Smooth muscle cell (in vitro differentiated cells): ENCODE measurements around the gene ANO1. TPM values are rescaled to one million over a fixed set of nuclear protein-coding genes. Genes with fewer than 3 reads are reported as not detected.
A peak's percentile ranks its signal among the peaks of the same experiment; 100 is the strongest.

ENCODE experiments used
- DNase-seq: peaks from one replicate; lab custom pipeline; 2025; ENCODE audit not compliant: unreplicated experiment; lab: John Stamatoyannopoulos, UW
- H2AFZ ChIP-seq: fragments of 200-600 bp; sonication (generic); 2 replicates; pipeline ENCODE4 v1.6.0; 2016; ENCODE audit warnings: antibody characterized with exemption, low read depth, mild to moderate bottlenecking
- H3F3A ChIP-seq: fragments of 200-600 bp; sonication (generic); 2 replicates; pipeline ENCODE4 v1.6.0; 2017; ENCODE audit warnings: antibody characterized with exemption, low read depth
- H3K27ac ChIP-seq: fragments of 200-600 bp; sonication (generic); 2 replicates; pipeline ENCODE4 v1.5.1; 2016; ENCODE audit warnings: low read depth, mild to moderate bottlenecking
- H3K27me3 ChIP-seq: fragments of 200-600 bp; sonication (generic); 2 replicates; pipeline ENCODE4 v1.6.1; 2016; ENCODE audit warnings: low read depth, mild to moderate bottlenecking
- H3K36me3 ChIP-seq: fragments of 200-600 bp; sonication (generic); 2 replicates; pipeline ENCODE4 v1.5.1; 2016; ENCODE audit warnings: low read depth
- H3K4me1 ChIP-seq: fragments of 200-600 bp; sonication (generic); 2 replicates; pipeline ENCODE4 v1.5.1; 2016; ENCODE audit warnings: low read depth
- H3K4me2 ChIP-seq: fragments of 200-600 bp; sonication (generic); 2 replicates; pipeline ENCODE4 v1.6.0; 2016; ENCODE audit warnings: mild to moderate bottlenecking
- H3K4me3 ChIP-seq: fragments of 200-600 bp; sonication (generic); 2 replicates; pipeline ENCODE4 v1.5.1; 2016; ENCODE audit warnings: mild to moderate bottlenecking
- H3K79me2 ChIP-seq: fragments of 200-600 bp; sonication (generic); 2 replicates; pipeline ENCODE4 v1.6.0; 2016; ENCODE audit warnings: low read depth, mild to moderate bottlenecking
- H3K9ac ChIP-seq: fragments of 200-600 bp; sonication (generic); 2 replicates; pipeline ENCODE4 v1.6.0; 2016; ENCODE audit warnings: low read depth
- H3K9me3 ChIP-seq: fragments of 200-600 bp; sonication (generic); replicated peaks from 2 replicates; pipeline ENCODE4 v1.5.1; 2016; ENCODE audit warnings: low read depth
- H4K20me1 ChIP-seq: fragments of 200-600 bp; sonication (generic); 2 replicates; pipeline ENCODE4 v1.6.0; 2016; ENCODE audit warnings: low read depth
- CTCF ChIP-seq: fragments of 200-600 bp; sonication (generic); IDR thresholded peaks from 2 replicates; pipeline ENCODE4 v1.5.1; 2017; ENCODE audit warnings: borderline replicate concordance, mild to moderate bottlenecking, antibody characterized with exemption; ENCODE audit not compliant: insufficient read depth, poor library complexity, severe bottlenecking
- WGBS: methylation state at CpG from one replicate; pipeline ENCODE4 v1.1.7; 2016; ENCODE audit warnings: low lambda C conversion rate; 5-methylcytosine and 5-hydroxymethylcytosine counted together
- polyA plus RNA-seq: library from polyadenylated mRNA; unstranded; fragments of >200 nt; fragmentation: Nextera tagmentation; extraction: Ambion mirVana; gene quantifications from 2 replicates; pipeline ENCODE4 v1.2.1, GENCODE V29; 2016
- total RNA-seq: library from RNA; depleted of rRNA; stranded (reverse); fragments of >200 nt; gene quantifications from 2 replicates; pipeline ENCODE4 v1.2.3, GENCODE V29; 2014

ANO1 gene
- total and polyA plus RNA-seq, 2 experiments from 2014 or later: 93.4 to 133 TPM

GRCh38 chr11:70077411-70078094, 564 bp upstream of the ANO1 start:
- TF ChIP-seq CTCF: no peak
- H3K4me1 ChIP-seq: peaks cover 18% of the 10 kb centered on the region
- H3F3A ChIP-seq: peaks cover 2% of the 10 kb centered on the region
- peaks cover 26% of the 10 kb centered on the region for H3K79me2 ChIP-seq
- H3K4me2 ChIP-seq: peak overlapping the region; percentile 83
- H3K9ac ChIP-seq: peak overlapping the region; percentile 57
- no peaks in the 10 kb centered on the region for H3K36me3 ChIP-seq
- peak overlapping the region; percentile 61 for H3K27ac ChIP-seq
- H2AFZ ChIP-seq: no peak overlapping the region
- H3K9me3 ChIP-seq: no peaks in the 10 kb centered on the region
- peak overlapping the region; percentile 50 for H3K4me3 ChIP-seq
- no peak for DNase-seq
- peaks cover 11% of the 10 kb centered on the region for H3K27me3 ChIP-seq
- WGBS: 33% methylated on average over 25 of the region's 26 CpGs
- no peaks in the 10 kb centered on the region for H4K20me1 ChIP-seq

DNA sequence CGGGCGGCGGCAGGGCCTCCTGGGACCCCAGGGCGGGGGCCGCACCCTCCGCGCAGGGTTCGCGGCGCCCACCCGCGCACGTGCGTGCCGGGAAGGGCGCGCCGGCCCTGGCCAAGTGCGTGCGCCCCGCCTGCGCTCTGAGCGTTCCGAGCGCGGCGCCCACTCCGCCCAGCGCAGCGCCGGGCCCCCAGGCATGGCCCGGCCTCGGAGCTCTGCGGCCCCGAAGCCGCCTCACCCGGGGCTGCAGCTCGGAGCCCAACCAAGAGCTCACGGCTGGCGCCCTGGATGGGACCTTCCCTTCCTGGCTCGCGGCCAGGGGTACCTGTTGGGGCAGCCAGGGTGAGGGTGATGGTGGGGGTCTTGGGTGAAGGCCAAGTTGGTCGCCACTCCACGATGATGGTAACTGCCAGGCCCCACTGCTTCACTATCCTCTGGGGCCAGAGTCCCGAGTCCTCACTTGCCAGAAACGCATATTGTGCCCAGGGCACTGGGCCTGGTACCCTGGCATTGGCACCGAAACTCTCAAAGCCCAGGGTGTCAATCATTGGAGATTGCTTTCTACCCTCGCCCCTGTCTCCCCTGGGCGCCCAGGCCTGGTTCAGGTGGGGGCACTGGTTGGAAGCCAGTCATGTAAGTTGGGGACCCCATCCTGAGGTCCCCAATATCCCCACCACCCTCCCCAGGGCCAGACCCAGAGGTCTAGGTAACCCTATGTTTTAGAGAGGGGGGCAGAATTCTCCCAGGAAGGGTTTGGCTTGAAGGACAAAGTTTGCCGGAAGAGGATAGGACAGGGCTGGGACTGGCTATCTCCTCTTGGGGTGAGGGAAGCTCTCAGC, 882 bp downstream of the ANO1 start:
- H3K4me2 ChIP-seq: peak overlapping the region; percentile 86
- H3K9ac ChIP-seq: no peak overlapping the region

DNA sequence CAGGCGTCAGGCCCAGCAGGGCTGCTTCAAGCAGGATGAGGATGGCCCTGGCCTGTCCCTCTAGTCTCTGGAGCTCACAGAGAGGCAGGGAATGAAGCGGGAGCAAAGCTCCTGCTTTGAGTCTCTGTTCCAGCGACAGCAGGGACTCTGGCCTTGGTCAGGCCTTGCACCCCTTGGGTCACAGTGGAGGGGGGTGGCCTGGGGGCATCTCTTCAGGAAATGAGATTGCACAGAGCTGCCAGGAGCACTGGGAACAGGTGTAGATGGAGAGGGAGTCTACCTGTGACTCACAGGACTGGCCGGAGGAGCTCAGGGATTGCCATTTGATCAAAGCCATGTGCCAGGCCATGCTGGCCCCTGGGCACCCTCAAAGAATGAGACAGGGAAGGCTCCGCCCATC, 1.6 kb downstream of the ANO1 start:
- Histone ChIP-seq H4K20me1 (peaks cover 11% of the 10 kb centered on the region), H3F3A (no peaks in the 10 kb centered on the region), H2AFZ (no peak overlapping the region), H3K36me3 (no peaks in the 10 kb centered on the region), H3K9ac (no peak overlapping the region), H3K4me1 (peaks cover 7% of the 10 kb centered on the region), H3K9me3 (no peaks in the 10 kb centered on the region), H3K4me3 (peak overlapping the region; percentile 50), H3K27me3 (peaks cover 11% of the 10 kb centered on the region), H3K4me2 (peak overlapping the region; percentile 86), H3K79me2 (peaks cover 44% of the 10 kb centered on the region), H3K27ac (peak overlapping the region; percentile 8)
- 81% methylated on average over 5 of the region's 5 CpGs for WGBS
- no peak for DNase-seq
- TF ChIP-seq CTCF: no peak

More for the DNA sequence above, 882 bp downstream of the ANO1 start:
- no peak for TF ChIP-seq CTCF
- DNase-seq: no peak
- peaks cover 4% of the 10 kb centered on the region for H4K20me1 ChIP-seq
- peaks cover 41% of the 10 kb centered on the region for H3K79me2 ChIP-seq
- H3K4me1 ChIP-seq: peaks cover 7% of the 10 kb centered on the region
- H3F3A ChIP-seq: no peaks in the 10 kb centered on the region
- peak overlapping the region; percentile 50 for H3K4me3 ChIP-seq
- no peak overlapping the region for H2AFZ ChIP-seq
- peaks cover 11% of the 10 kb centered on the region for H3K27me3 ChIP-seq
- 27% methylated on average over 38 of the region's 50 CpGs for WGBS
- no peaks in the 10 kb centered on the region for H3K36me3 ChIP-seq
- peak overlapping the region; percentile 8 for H3K27ac ChIP-seq
- no peaks in the 10 kb centered on the region for H3K9me3 ChIP-seq
